ENCODE measurements around the gene EFCAB14.

DNA sequence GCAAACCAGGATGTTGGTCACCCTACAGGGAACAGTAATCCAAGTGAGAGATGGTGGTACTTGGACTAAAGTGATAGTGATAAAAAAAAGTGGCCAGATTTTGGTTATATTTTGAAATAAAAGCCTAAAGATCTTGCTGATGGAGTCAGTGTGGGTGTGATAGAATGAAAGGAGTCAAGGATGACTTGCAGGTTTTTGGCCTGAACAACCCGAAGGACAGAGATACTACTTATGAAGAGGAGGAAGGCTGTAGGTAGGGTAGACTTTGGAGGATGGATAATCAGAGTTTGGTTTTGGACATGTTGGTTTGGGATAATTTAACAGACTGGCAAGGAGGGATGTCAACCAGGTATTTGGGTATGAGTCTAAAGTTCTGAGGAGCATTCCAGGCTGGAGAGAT is 48.8 kb downstream of the EFCAB14 start:
- TF ChIP-seq, protein P1, sequence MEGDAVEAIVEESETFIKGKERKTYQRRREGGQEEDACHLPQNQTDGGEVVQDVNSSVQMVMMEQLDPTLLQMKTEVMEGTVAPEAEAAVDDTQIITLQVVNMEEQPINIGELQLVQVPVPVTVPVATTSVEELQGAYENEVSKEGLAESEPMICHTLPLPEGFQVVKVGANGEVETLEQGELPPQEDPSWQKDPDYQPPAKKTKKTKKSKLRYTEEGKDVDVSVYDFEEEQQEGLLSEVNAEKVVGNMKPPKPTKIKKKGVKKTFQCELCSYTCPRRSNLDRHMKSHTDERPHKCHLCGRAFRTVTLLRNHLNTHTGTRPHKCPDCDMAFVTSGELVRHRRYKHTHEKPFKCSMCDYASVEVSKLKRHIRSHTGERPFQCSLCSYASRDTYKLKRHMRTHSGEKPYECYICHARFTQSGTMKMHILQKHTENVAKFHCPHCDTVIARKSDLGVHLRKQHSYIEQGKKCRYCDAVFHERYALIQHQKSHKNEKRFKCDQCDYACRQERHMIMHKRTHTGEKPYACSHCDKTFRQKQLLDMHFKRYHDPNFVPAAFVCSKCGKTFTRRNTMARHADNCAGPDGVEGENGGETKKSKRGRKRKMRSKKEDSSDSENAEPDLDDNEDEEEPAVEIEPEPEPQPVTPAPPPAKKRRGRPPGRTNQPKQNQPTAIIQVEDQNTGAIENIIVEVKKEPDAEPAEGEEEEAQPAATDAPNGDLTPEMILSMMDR (IDR thresholded peaks at IDR 0.05) = no peak
- no peak for TF ChIP-seq POLR2A (IDR thresholded peaks at IDR 0.05)

Measured in upper lobe of left lung (tissue), 4 donors.